Rectal smooth muscle tissue (tissue), 1 donor: ENCODE measurements around the gene ADAP2.
"Not testable (repeated sequence)": the region's sequence is repeated elsewhere in the genome, so short reads cannot be mapped to it uniquely, and the experiment has no call there.

ENCODE experiments used
- H3K27ac ChIP-seq: one replicate; pipeline ENCODE4 v1.7.0; 2013; ENCODE audit warnings: low read depth, low read length, inconsistent platforms
- H3K27me3 ChIP-seq: one replicate; pipeline ENCODE4 v1.7.0; 2013; ENCODE audit warnings: low read length; ENCODE audit not compliant: control insufficient read depth, insufficient read depth
- H3K36me3 ChIP-seq: one replicate; pipeline ENCODE4 v1.7.0; 2013; ENCODE audit warnings: low read length; ENCODE audit not compliant: control insufficient read depth, insufficient read depth
- H3K4me1 ChIP-seq: one replicate; pipeline ENCODE4 v1.7.0; 2013; ENCODE audit warnings: low read length; ENCODE audit not compliant: control insufficient read depth, insufficient read depth
- H3K4me3 ChIP-seq: one replicate; pipeline ENCODE4 v1.7.0; 2013; ENCODE audit warnings: low read length
- H3K9ac ChIP-seq: one replicate; pipeline ENCODE4 v1.7.0; 2013; ENCODE audit warnings: low read length

Gene ADAP2

GRCh38 chr17:30961209-30962188 is 39.8 kb downstream of the ADAP2 start:
- no peak overlapping the region for H3K27ac ChIP-seq
- no peak overlapping the region for H3K9ac ChIP-seq
- no peaks in the 10 kb centered on the region for H3K4me1 ChIP-seq

GRCh38 chr17:30964312-30964711 is 42.6 kb downstream of the ADAP2 start:
- H3K27ac ChIP-seq, H3K36me3 ChIP-seq, H3K4me1 ChIP-seq, H3K27me3 ChIP-seq, H3K4me3 ChIP-seq, H3K9ac ChIP-seq: not testable (repeated sequence)

More at GRCh38 chr17:30961209-30962188, 39.8 kb downstream of the ADAP2 start:
- no peaks in the 10 kb centered on the region for H3K27me3 ChIP-seq
- H3K36me3 ChIP-seq = no peaks in the 10 kb centered on the region
- H3K4me3 ChIP-seq = no peak overlapping the region

GRCh38 chr17:30964876-30965275 is 43.1 kb downstream of the ADAP2 start:
- no peak overlapping the region for H3K4me3 ChIP-seq
- H3K36me3 ChIP-seq = no peaks in the 10 kb centered on the region
- H3K27me3 ChIP-seq = no peaks in the 10 kb centered on the region
- H3K4me1 ChIP-seq = no peaks in the 10 kb centered on the region
- no peak overlapping the region for H3K9ac ChIP-seq
- H3K27ac ChIP-seq = no peak overlapping the region

- no peak overlapping the region for H3K4me3 ChIP-seq
- H3K4me1 ChIP-seq = no peaks in the 10 kb centered on the region
- H3K9ac ChIP-seq = no peak overlapping the region
- no peaks in the 10 kb centered on the region for H3K36me3 ChIP-seq
- H3K27me3 ChIP-seq = no peaks in the 10 kb centered on the region
- H3K27ac ChIP-seq = no peak overlapping the region
These were observed 43.9 kb downstream of the ADAP2 start for GRCh38 chr17:30965686-30966085.

- not testable (repeated sequence) for H3K27ac ChIP-seq, H3K9ac ChIP-seq, H3K4me3 ChIP-seq, H3K27me3 ChIP-seq, H3K36me3 ChIP-seq, H3K4me1 ChIP-seq
These were observed 46.2 kb downstream of the ADAP2 start for GRCh38 chr17:30967911-30968310.

- H3K4me1 ChIP-seq = peaks cover 2% of the 10 kb centered on the region
- peak overlapping the region; percentile 90 for H3K4me3 ChIP-seq
- no peaks in the 10 kb centered on the region for H3K36me3 ChIP-seq
- peak overlapping the region; percentile 96 for H3K27ac ChIP-seq
- H3K9ac ChIP-seq = peak overlapping the region; percentile 88
- no peaks in the 10 kb centered on the region for H3K27me3 ChIP-seq
These were observed 48.5 kb downstream of the ADAP2 start for GRCh38 chr17:30969989-30970830.

GRCh38 chr17:30970831-30971567 is 49.3 kb downstream of the ADAP2 start, which contains the start of gene RNF135:
TSS of gene RNF135 (plus strand) at chr17:30971039. CDS start at chr17:30971074, 35 bp downstream.
- Histone ChIP-seq H3K9ac (peak within 1 kb of the TSS; percentile 88), H3K27ac (peak within 1 kb of the TSS; percentile 96), H3K4me1 (peaks cover 2% of the 10 kb centered on the region), H3K4me3 (peak within 1 kb of the TSS; percentile 90), H3K27me3 (no peaks in the 10 kb centered on the region), H3K36me3 (peaks cover 4% of the 10 kb centered on the region)

- Histone ChIP-seq H3K36me3 (peaks cover 4% of the 10 kb centered on the region), H3K27ac (no peak overlapping the region), H3K4me1 (peaks cover 2% of the 10 kb centered on the region), H3K9ac (no peak overlapping the region), H3K4me3 (no peak overlapping the region), H3K27me3 (no peaks in the 10 kb centered on the region)
These were observed 53.5 kb downstream of the ADAP2 start for GRCh38 chr17:30975042-30975820.

GRCh38 chr17:30979919-30980318 is 58.2 kb downstream of the ADAP2 start:
- H3K36me3 ChIP-seq, H3K9ac ChIP-seq, H3K27me3 ChIP-seq, H3K4me3 ChIP-seq, H3K4me1 ChIP-seq, H3K27ac ChIP-seq: not testable (repeated sequence)

GRCh38 chr17:30981531-30982519 is 60.1 kb downstream of the ADAP2 start:
- no peak overlapping the region for H3K27ac ChIP-seq
- H3K36me3 ChIP-seq = peaks cover 12% of the 10 kb centered on the region
- H3K27me3 ChIP-seq = no peaks in the 10 kb centered on the region
- H3K4me1 ChIP-seq = no peaks in the 10 kb centered on the region
- no peak overlapping the region for H3K9ac ChIP-seq
- no peak overlapping the region for H3K4me3 ChIP-seq

- Histone ChIP-seq H3K4me1 (no peaks in the 10 kb centered on the region), H3K27ac (no peak overlapping the region), H3K9ac (no peak overlapping the region), H3K4me3 (no peak overlapping the region), H3K36me3 (peaks cover 18% of the 10 kb centered on the region), H3K27me3 (no peaks in the 10 kb centered on the region)
These were observed 61.1 kb downstream of the ADAP2 start for GRCh38 chr17:30982855-30983254.
